Smooth muscle cell (in vitro differentiated cells): Measurements from ENCODE around the gene HTRA2. TPM values are rescaled to one million over a fixed set of nuclear protein-coding genes. Genes with fewer than 3 reads are reported as not detected.

Experiments
- DNase-seq: peaks from one replicate; lab custom pipeline; 2025; ENCODE audit not compliant: unreplicated experiment; lab: John Stamatoyannopoulos, UW
- H2AFZ ChIP-seq: fragments of 200-600 bp; sonication (generic); 2 replicates; pipeline ENCODE4 v1.6.0; 2016; ENCODE audit warnings: antibody characterized with exemption, low read depth, mild to moderate bottlenecking
- H3F3A ChIP-seq: fragments of 200-600 bp; sonication (generic); 2 replicates; pipeline ENCODE4 v1.6.0; 2017; ENCODE audit warnings: antibody characterized with exemption, low read depth
- H3K27ac ChIP-seq: fragments of 200-600 bp; sonication (generic); 2 replicates; pipeline ENCODE4 v1.5.1; 2016; ENCODE audit warnings: low read depth, mild to moderate bottlenecking
- H3K27me3 ChIP-seq: fragments of 200-600 bp; sonication (generic); 2 replicates; pipeline ENCODE4 v1.6.1; 2016; ENCODE audit warnings: low read depth, mild to moderate bottlenecking
- H3K36me3 ChIP-seq: fragments of 200-600 bp; sonication (generic); 2 replicates; pipeline ENCODE4 v1.5.1; 2016; ENCODE audit warnings: low read depth
- H3K4me1 ChIP-seq: fragments of 200-600 bp; sonication (generic); 2 replicates; pipeline ENCODE4 v1.5.1; 2016; ENCODE audit warnings: low read depth
- H3K4me2 ChIP-seq: fragments of 200-600 bp; sonication (generic); 2 replicates; pipeline ENCODE4 v1.6.0; 2016; ENCODE audit warnings: mild to moderate bottlenecking
- H3K4me3 ChIP-seq: fragments of 200-600 bp; sonication (generic); 2 replicates; pipeline ENCODE4 v1.5.1; 2016; ENCODE audit warnings: mild to moderate bottlenecking
- H3K79me2 ChIP-seq: fragments of 200-600 bp; sonication (generic); 2 replicates; pipeline ENCODE4 v1.6.0; 2016; ENCODE audit warnings: low read depth, mild to moderate bottlenecking
- H3K9ac ChIP-seq: fragments of 200-600 bp; sonication (generic); 2 replicates; pipeline ENCODE4 v1.6.0; 2016; ENCODE audit warnings: low read depth
- H3K9me3 ChIP-seq: fragments of 200-600 bp; sonication (generic); replicated peaks from 2 replicates; pipeline ENCODE4 v1.5.1; 2016; ENCODE audit warnings: low read depth
- H4K20me1 ChIP-seq: fragments of 200-600 bp; sonication (generic); 2 replicates; pipeline ENCODE4 v1.6.0; 2016; ENCODE audit warnings: low read depth
- WGBS: methylation state at CpG from one replicate; pipeline ENCODE4 v1.1.7; 2016; ENCODE audit warnings: low lambda C conversion rate; 5-methylcytosine and 5-hydroxymethylcytosine counted together
- polyA plus RNA-seq: library from polyadenylated mRNA; unstranded; fragments of >200 nt; fragmentation: Nextera tagmentation; extraction: Ambion mirVana; gene quantifications from 2 replicates; pipeline ENCODE4 v1.2.1, GENCODE V29; 2016
- total RNA-seq: library from RNA; depleted of rRNA; stranded (reverse); fragments of >200 nt; gene quantifications from 2 replicates; pipeline ENCODE4 v1.2.3, GENCODE V29; 2014
- TF ChIP-seq, protein P1 (sequence below): fragments of 200-600 bp; sonication (generic); IDR thresholded peaks from 2 replicates; pipeline ENCODE4 v1.5.1; 2017; ENCODE audit warnings: borderline replicate concordance, mild to moderate bottlenecking, antibody characterized with exemption; ENCODE audit not compliant: insufficient read depth, poor library complexity, severe bottlenecking

The HTRA2 gene
- total and polyA plus RNA-seq, 2 experiments from 2014 or later = 19.1 to 30.4 TPM

DNA sequence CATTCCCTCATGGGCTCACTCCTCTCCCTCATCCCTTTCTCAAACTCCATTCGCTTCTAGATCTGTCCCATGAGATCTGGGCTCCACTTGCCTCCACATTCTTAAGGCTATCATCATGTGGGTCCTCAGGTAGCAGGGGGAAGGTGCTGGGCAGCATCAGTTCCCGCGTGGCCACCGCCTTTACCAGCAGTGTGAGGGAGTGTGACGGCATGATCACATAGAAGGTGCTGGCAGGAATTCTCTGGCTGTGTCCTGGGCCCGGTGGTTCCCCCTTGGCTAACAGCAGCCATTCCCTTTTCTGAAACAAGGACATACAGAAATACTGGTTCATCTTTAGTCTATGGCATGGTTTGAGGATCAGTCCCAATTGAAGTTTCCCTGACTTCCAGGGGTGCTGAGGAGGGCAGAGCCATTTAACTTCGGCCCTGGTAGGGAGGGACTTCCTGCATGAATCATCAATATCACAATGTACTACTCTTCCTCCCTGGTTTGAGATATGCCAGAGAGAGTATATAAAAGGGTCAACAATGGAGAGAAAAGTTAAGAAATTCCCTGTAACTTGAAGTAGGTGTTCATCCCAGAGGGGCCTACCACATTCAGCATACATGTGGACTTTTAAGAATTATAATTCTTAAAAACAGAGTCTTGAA lies 32.5 kb downstream of the HTRA2 start:
- Histone ChIP-seq H3K79me2 (no peaks in the 10 kb centered on the region), H3F3A (peaks cover 10% of the 10 kb centered on the region), H3K27ac (no peak overlapping the region), H4K20me1 (no peaks in the 10 kb centered on the region), H3K9ac (no peak overlapping the region), H3K4me1 (no peaks in the 10 kb centered on the region), H3K36me3 (no peaks in the 10 kb centered on the region), H3K27me3 (no peaks in the 10 kb centered on the region), H2AFZ (no peak overlapping the region), H3K9me3 (no peaks in the 10 kb centered on the region), H3K4me2 (no peak overlapping the region), H3K4me3 (no peak overlapping the region)
- TF ChIP-seq, protein P1, sequence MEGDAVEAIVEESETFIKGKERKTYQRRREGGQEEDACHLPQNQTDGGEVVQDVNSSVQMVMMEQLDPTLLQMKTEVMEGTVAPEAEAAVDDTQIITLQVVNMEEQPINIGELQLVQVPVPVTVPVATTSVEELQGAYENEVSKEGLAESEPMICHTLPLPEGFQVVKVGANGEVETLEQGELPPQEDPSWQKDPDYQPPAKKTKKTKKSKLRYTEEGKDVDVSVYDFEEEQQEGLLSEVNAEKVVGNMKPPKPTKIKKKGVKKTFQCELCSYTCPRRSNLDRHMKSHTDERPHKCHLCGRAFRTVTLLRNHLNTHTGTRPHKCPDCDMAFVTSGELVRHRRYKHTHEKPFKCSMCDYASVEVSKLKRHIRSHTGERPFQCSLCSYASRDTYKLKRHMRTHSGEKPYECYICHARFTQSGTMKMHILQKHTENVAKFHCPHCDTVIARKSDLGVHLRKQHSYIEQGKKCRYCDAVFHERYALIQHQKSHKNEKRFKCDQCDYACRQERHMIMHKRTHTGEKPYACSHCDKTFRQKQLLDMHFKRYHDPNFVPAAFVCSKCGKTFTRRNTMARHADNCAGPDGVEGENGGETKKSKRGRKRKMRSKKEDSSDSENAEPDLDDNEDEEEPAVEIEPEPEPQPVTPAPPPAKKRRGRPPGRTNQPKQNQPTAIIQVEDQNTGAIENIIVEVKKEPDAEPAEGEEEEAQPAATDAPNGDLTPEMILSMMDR = no peak
- DNase-seq = no peak
- WGBS = 83% methylated on average over 7 of the region's 7 CpGs

DNA sequence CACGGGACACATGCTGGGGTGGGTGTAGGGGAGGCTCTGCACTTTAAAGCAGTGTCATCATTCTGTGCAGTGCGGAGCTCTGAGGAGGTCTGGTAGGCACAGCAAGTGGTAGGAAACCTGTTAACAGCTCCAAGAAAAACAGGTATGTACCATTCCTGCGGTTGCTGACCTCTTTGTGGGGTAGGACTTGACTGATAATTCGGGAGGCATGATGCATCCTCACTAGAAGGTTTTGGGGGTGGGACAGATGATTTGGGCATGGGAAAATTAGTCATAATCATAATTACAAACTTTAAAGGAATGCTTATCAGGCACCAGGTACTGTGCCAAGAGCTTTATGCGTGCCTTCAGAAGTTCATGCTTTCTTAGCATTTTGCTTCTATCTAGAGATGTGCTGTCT lies 34.5 kb downstream of the HTRA2 start:
- H3K4me1 ChIP-seq = peaks cover 11% of the 10 kb centered on the region
- no peak overlapping the region for H3K4me2 ChIP-seq
- 88% methylated on average over 5 of the region's 5 CpGs for WGBS
- H3K27ac ChIP-seq = no peak overlapping the region
- no peaks in the 10 kb centered on the region for H3K27me3 ChIP-seq
- no peak overlapping the region for H2AFZ ChIP-seq
- H3K9ac ChIP-seq = no peak overlapping the region
- peaks cover 17% of the 10 kb centered on the region for H3F3A ChIP-seq
- no peaks in the 10 kb centered on the region for H3K9me3 ChIP-seq
- TF ChIP-seq, protein P1 = no peak
- DNase-seq = no peak
- no peak overlapping the region for H3K4me3 ChIP-seq
- H3K79me2 ChIP-seq = no peaks in the 10 kb centered on the region
- no peaks in the 10 kb centered on the region for H4K20me1 ChIP-seq
- H3K36me3 ChIP-seq = no peaks in the 10 kb centered on the region

DNA sequence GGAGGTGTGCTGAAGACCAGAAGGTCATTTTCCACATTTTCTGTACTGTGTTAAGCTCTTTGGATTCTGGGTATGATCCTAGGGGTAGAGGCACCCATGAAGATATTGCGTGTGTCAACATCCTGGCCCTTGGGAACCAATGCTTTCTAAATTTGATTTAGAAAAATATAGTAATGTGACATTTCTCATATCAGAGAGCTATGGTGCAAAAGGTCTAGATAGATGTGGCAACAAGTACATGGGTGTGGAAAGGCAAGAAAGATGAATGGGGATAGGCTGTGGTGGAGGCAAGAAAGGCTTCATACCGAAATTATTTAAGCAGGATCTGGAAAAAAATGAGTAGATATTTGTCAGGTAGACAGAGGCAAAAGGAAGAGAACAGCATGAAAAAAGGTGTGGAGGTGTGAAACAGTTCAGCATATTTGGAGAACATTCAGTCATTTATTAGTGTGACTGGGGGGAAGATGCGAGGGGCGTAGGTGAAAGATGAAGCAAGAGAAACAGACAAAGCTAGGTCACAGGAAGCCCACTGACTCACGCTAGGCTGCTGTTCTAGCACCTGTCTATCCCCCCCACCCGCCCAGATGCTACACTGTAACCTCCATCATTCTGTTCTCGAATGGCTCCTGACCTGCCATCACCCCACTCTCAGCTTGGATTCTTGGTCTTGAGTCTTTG lies 36.5 kb downstream of the HTRA2 start:
- Histone ChIP-seq H3K4me1 (peaks cover 11% of the 10 kb centered on the region), H3K4me3 (no peak overlapping the region), H3K36me3 (no peaks in the 10 kb centered on the region), H3K9ac (no peak overlapping the region), H3K27ac (peak overlapping the region; percentile 89), H3K27me3 (no peaks in the 10 kb centered on the region), H3K9me3 (no peaks in the 10 kb centered on the region), H4K20me1 (no peaks in the 10 kb centered on the region), H3K79me2 (no peaks in the 10 kb centered on the region), H3K4me2 (peak overlapping the region; percentile 5), H3F3A (peaks cover 17% of the 10 kb centered on the region), H2AFZ (no peak overlapping the region)
- 85% methylated on average over 7 of the region's 7 CpGs for WGBS
- no peak for DNase-seq
- TF ChIP-seq, protein P1 = no peak

DNA sequence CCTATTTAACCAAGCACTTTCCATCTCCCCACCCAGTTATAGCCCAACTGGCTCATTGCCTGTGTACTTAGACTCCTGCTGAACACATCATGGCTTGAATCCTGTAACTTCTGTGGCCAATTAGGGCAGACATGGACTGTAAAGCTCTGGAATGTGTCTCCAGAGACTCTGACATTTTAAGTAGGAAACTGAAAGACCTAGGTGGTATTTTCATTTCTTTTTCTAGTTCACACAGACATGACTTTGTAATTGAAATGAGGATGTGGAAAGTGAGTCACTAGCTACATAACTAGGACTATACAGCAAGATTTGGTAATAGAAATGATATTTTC lies 37.0 kb downstream of the HTRA2 start:
- no peak overlapping the region for H3K4me3 ChIP-seq
- no peak overlapping the region for H3K9ac ChIP-seq
- H2AFZ ChIP-seq = no peak overlapping the region
- TF ChIP-seq, protein P1 = no peak
- no peaks in the 10 kb centered on the region for H4K20me1 ChIP-seq
- no peaks in the 10 kb centered on the region for H3K36me3 ChIP-seq
- peak overlapping the region; percentile 65 for H3K4me2 ChIP-seq
- H3K9me3 ChIP-seq = no peaks in the 10 kb centered on the region
- no peaks in the 10 kb centered on the region for H3K79me2 ChIP-seq
- H3K27ac ChIP-seq = peak overlapping the region; percentile 89
- no peaks in the 10 kb centered on the region for H3K27me3 ChIP-seq
- peaks cover 11% of the 10 kb centered on the region for H3K4me1 ChIP-seq
- peaks cover 17% of the 10 kb centered on the region for H3F3A ChIP-seq
- DNase-seq = no peak
